Thymus (tissue), 14 donors: ENCODE results near the gene SELPLG. TPM values are rescaled to one million over a fixed set of nuclear protein-coding genes. Genes with fewer than 3 reads are reported as not detected.

Experiments
- DNase-seq, 9 donors: peaks; one replicate each; pipeline ENCODE4 v3.0.0-alpha.2; 2013; ENCODE audit warnings: low spot score in 9 of 9, low read depth in 6 of 9, missing footprints in 1 of 9
- H3K27ac ChIP-seq, 2 donors: one replicate each; pipeline ENCODE4 v1.5.1; 2013; ENCODE audit warnings: control low read depth in 1 of 2, low read depth in 1 of 2, low read length in 1 of 2, mild to moderate bottlenecking in 1 of 2, moderate library complexity in 1 of 2
- H3K27me3 ChIP-seq, 2 donors: one replicate each; pipeline ENCODE4 v1.5.1; 2013; ENCODE audit warnings: low read length in 1 of 2; ENCODE audit not compliant: control insufficient read depth in 2 of 2, insufficient read depth in 1 of 2
- H3K36me3 ChIP-seq, 2 donors: one replicate each; pipeline ENCODE4 v1.5.1; 2013; ENCODE audit warnings: low read length in 1 of 2, mild to moderate bottlenecking in 1 of 2, moderate library complexity in 1 of 2; ENCODE audit not compliant: control insufficient read depth in 2 of 2, insufficient read depth in 2 of 2
- H3K4me1 ChIP-seq, 2 donors: one replicate each; pipeline ENCODE4 v1.5.1; 2013; ENCODE audit warnings: low read length in 2 of 2; ENCODE audit not compliant: control insufficient read depth in 2 of 2, insufficient read depth in 2 of 2
- H3K4me3 ChIP-seq, 2 donors: one replicate each; pipeline ENCODE4 v1.5.1; 2013; ENCODE audit warnings: low read length in 2 of 2, control low read depth in 1 of 2, mild to moderate bottlenecking in 1 of 2
- H3K9me3 ChIP-seq, 2 donors: one replicate each; pipeline ENCODE4 v1.5.1; 2013; ENCODE audit warnings: low read length in 1 of 2, mild to moderate bottlenecking in 1 of 2; ENCODE audit not compliant: control insufficient read depth in 2 of 2, insufficient read depth in 1 of 2
- WGBS: extraction: QIAGEN DNeasy Blood & Tissue Kit; methylation state at CpG from one replicate; pipeline ENCODE4 v1.1.7; 2013; 5-methylcytosine and 5-hydroxymethylcytosine counted together
- long read RNA-seq, 10 donors: transcript quantifications; one replicate each; lab custom pipeline, GENCODE V29; 2026
- polyA plus RNA-seq: library from polyadenylated mRNA; stranded (reverse); fragments of 200-250 nt; gene quantifications from one replicate; pipeline ENCODE4 v1.2.3, GENCODE V29; 2013
- total RNA-seq: library from RNA; stranded (reverse); fragments of 120-200 nt; gene quantifications from one replicate; pipeline ENCODE4 v1.2.4, GENCODE V29; 2013
- donor health status: healthy.

Gene SELPLG
- total RNA-seq (69.6 TPM), polyA plus RNA-seq (28.0 TPM)
- long read RNA-seq, donor 1, result 0 reads
- long read RNA-seq, donor 2, result 0 reads
- long read RNA-seq, donor 3, transcript SELPLG-203 (2 exons, 2,256 nt), result major isoform, 24 of 39 reads
- long read RNA-seq, donor 3, partial matches to known transcripts, result 0 of 39 reads
- long read RNA-seq, donor 3, other reads (novel, unspliced or antisense), result 15 of 39 reads
- long read RNA-seq, donor 4, transcript SELPLG-203 (2 exons, 2,256 nt), result major isoform, 33 of 33 reads
- long read RNA-seq, donor 4, partial matches to known transcripts, result 0 of 33 reads
- long read RNA-seq, donor 4, other reads (novel, unspliced or antisense), result 0 of 33 reads
- long read RNA-seq, donor 5, transcript SELPLG-203 (2 exons, 2,256 nt), result major isoform, 79 of 79 reads
- long read RNA-seq, donor 5, partial matches to known transcripts, result 0 of 79 reads
- long read RNA-seq, donor 5, other reads (novel, unspliced or antisense), result 0 of 79 reads
- long read RNA-seq, donor 6, transcript SELPLG-203 (2 exons, 2,256 nt), result major isoform, 22 of 22 reads
- long read RNA-seq, donor 6, partial matches to known transcripts, result 0 of 22 reads
- long read RNA-seq, donor 6, other reads (novel, unspliced or antisense), result 0 of 22 reads
- long read RNA-seq, donor 7, transcript SELPLG-203 (2 exons, 2,256 nt), result major isoform, 41 of 41 reads
- long read RNA-seq, donor 7, partial matches to known transcripts, result 0 of 41 reads
- long read RNA-seq, donor 7, other reads (novel, unspliced or antisense), result 0 of 41 reads
- long read RNA-seq, donor 8, transcript SELPLG-203 (2 exons, 2,256 nt), result major isoform, 19 of 19 reads
- long read RNA-seq, donor 8, partial matches to known transcripts, result 0 of 19 reads
- long read RNA-seq, donor 8, other reads (novel, unspliced or antisense), result 0 of 19 reads
- long read RNA-seq, donor 9, transcript SELPLG-203 (2 exons, 2,256 nt), result major isoform, 24 of 24 reads
- long read RNA-seq, donor 9, partial matches to known transcripts, result 0 of 24 reads
- long read RNA-seq, donor 9, other reads (novel, unspliced or antisense), result 0 of 24 reads
- long read RNA-seq, donor 10, transcript SELPLG-203 (2 exons, 2,256 nt), result major isoform, 41 of 41 reads
- long read RNA-seq, donor 10, partial matches to known transcripts, result 0 of 41 reads
- long read RNA-seq, donor 10, other reads (novel, unspliced or antisense), result 0 of 41 reads

- H3K9me3 ChIP-seq, result peaks cover 0 to 2% of the 10 kb centered on the region in 2 donors
- peaks cover 0 to 2% of the 10 kb centered on the region in 2 donors for H3K36me3 ChIP-seq
- peak within 1 kb of the TSS; percentile 44 to 49 for H3K4me3 ChIP-seq
- peaks cover 76 to 100% of the 10 kb centered on the region in 2 donors for H3K4me1 ChIP-seq
- no peaks in the 10 kb centered on the region for H3K27me3 ChIP-seq
- peak within 1 kb of the TSS; percentile 79 to 84 for H3K27ac ChIP-seq
- peak in 5 of 9 donors; percentile 75 to 92 (median 76) for DNase-seq
- WGBS, result 18% methylated on average over 14 of the region's 14 CpGs
Measured at GRCh38 chr12:108633534-108634248, at the start of gene SELPLG. Gene SELPLG (minus strand): TSS chr12:108633894. CDS start chr12:108624307, 9,587 bp downstream.

GRCh38 chr12:108681317-108681716, 47.6 kb upstream of the SELPLG start:
- DNase-seq, result no peak
- no peak overlapping the region for H3K27ac ChIP-seq
- no peaks in the 10 kb centered on the region for H3K9me3 ChIP-seq
- 97% methylated on average over 1 of the region's 1 CpG for WGBS
- no peaks in the 10 kb centered on the region for H3K27me3 ChIP-seq
- H3K4me3 ChIP-seq, result no peak overlapping the region
- H3K36me3 ChIP-seq, result peaks cover 4% of the 10 kb centered on the region in 2 donors
- H3K4me1 ChIP-seq, result no peaks in the 10 kb centered on the region

- Histone ChIP-seq H3K27ac (no peak overlapping the region), H3K36me3 (peaks cover 4 to 10% of the 10 kb centered on the region in 2 donors), H3K4me3 (no peak overlapping the region), H3K4me1 (no peaks in the 10 kb centered on the region), H3K27me3 (no peaks in the 10 kb centered on the region), H3K9me3 (no peaks in the 10 kb centered on the region)
- 35% methylated on average over 1 of the region's 1 CpG for WGBS
- DNase-seq, result no peak
Measured at GRCh38 chr12:108679106-108679681, 45.5 kb upstream of the SELPLG start.

GRCh38 chr12:108678104-108678730, 44.5 kb upstream of the SELPLG start:
- Histone ChIP-seq H3K9me3 (no peaks in the 10 kb centered on the region), H3K4me3 (no peak overlapping the region), H3K27ac (no peak overlapping the region), H3K27me3 (no peaks in the 10 kb centered on the region), H3K4me1 (no peaks in the 10 kb centered on the region), H3K36me3 (peaks cover 4 to 10% of the 10 kb centered on the region in 2 donors)
- 97% methylated on average over 9 of the region's 9 CpGs for WGBS
- DNase-seq, result no peak

GRCh38 chr12:108677381-108677780, 43.7 kb upstream of the SELPLG start:
- H3K27me3 ChIP-seq, result no peaks in the 10 kb centered on the region
- no peak overlapping the region for H3K27ac ChIP-seq
- no peak overlapping the region for H3K4me3 ChIP-seq
- 98% methylated on average over 3 of the region's 3 CpGs for WGBS
- H3K9me3 ChIP-seq, result no peaks in the 10 kb centered on the region
- no peaks in the 10 kb centered on the region for H3K4me1 ChIP-seq
- no peak for DNase-seq
- peaks cover 4 to 10% of the 10 kb centered on the region in 2 donors for H3K36me3 ChIP-seq

- Histone ChIP-seq H3K9me3 (no peaks in the 10 kb centered on the region), H3K36me3 (peaks cover 4 to 10% of the 10 kb centered on the region in 2 donors), H3K27ac (no peak overlapping the region), H3K4me1 (no peaks in the 10 kb centered on the region), H3K27me3 (no peaks in the 10 kb centered on the region), H3K4me3 (no peak overlapping the region)
- DNase-seq, result no peak
- 97% methylated on average over 5 of the region's 5 CpGs for WGBS
Measured at GRCh38 chr12:108676707-108677106, 43.0 kb upstream of the SELPLG start.

- WGBS, result 98% methylated on average over 4 of the region's 4 CpGs
- Histone ChIP-seq H3K9me3 (no peaks in the 10 kb centered on the region), H3K4me3 (no peak overlapping the region), H3K27ac (no peak overlapping the region), H3K4me1 (no peaks in the 10 kb centered on the region), H3K36me3 (peaks cover 4 to 10% of the 10 kb centered on the region in 2 donors), H3K27me3 (no peaks in the 10 kb centered on the region)
- no peak for DNase-seq
Measured at GRCh38 chr12:108675792-108676191, 42.1 kb upstream of the SELPLG start.

GRCh38 chr12:108672054-108672453, 38.4 kb upstream of the SELPLG start:
- Histone ChIP-seq H3K9me3 (no peaks in the 10 kb centered on the region), H3K36me3 (peaks cover 0 to 6% of the 10 kb centered on the region in 2 donors), H3K27ac (no peak overlapping the region), H3K4me3 (no peak overlapping the region), H3K4me1 (no peaks in the 10 kb centered on the region), H3K27me3 (no peaks in the 10 kb centered on the region)
- 95% methylated on average over 3 of the region's 3 CpGs for WGBS
- no peak for DNase-seq
